Hematopoietic multipotent progenitor cell treated with erythropoietin and hydrocortisone succinate and interleukin-3 and kit ligand, for 8 days (in vitro differentiated cells): ENCODE measurements around the gene SLC12A6.

Experiments
- DNase-seq: peaks from one replicate; pipeline ENCODE4 v3.0.0-alpha.2; 2015

Gene SLC12A6

DNA sequence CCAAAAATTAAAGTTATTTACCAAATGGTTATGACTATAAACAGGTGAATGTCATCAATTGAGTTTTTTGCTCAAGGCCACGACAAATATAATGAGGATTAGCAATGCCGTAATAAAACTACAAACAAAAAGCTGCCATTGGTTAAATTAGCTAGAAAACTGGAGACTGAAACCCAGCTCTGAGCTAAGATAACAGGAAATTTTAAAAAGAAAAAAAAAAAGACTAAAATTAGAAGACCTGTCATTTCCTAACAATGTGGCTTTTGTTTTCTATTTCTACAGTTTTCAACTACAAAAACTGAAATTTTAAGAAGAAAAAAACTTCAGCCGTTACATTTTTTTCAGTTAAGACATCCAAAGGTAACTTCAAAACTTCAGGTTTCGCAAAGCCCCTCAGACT, 9.7 kb downstream of the SLC12A6 start:
- DNase-seq, result no peak

DNA sequence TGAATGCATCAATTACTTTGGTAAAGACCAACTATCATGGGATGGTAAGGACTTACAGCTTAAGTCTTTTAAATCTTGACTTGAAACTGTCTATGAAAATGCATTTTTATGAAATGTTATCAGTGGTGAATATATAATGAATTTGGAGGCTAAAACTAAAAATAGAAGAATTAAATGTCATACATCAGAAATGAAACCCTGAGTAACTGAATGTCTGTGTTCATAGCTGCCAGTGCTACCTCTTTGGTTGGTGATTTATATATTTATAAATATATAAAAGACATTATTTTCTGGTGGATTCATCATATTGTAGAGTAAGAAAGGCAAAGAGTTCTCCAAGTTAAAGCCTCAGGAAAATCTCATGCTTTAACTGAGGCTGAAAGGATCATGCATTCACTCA, 12.2 kb downstream of the SLC12A6 start:
- DNase-seq, result no peak

DNA sequence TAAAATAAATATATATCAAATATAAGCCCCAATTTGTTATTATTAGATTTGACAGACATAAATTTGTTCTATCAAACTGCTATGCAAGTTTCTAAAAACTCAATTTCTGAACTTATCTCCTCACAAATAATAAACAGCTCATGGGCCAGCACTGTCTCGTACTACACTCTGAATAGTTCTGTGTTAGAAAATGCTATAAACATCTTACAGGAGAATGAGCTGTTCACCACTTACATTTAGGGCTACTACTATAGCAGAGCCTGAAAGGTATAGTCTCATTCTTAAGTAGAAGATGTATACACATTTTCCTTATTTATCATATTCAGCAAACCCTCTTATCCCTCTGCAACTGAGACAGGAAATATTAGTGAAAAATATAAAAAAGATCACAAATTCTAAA, 12.6 kb downstream of the SLC12A6 start:
- DNase-seq, result no peak

DNA sequence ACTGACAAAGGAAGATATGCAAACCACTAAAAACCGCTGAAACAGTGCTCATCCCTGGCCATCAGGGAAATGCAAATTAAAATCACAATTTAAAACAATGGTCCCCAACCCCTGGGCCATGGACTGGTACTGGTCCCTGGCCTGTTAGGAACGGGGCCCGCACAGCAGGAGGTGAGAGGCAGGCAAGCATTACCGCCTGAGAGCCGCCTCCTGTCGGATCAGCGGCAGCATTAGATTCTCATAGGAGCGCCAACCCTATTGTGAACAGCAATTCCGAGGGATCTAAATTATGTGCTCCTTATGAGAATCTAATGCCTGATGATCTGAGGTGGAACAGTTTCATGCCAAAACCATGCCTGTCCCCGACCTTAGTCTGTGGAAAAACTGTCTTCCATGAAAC, 14.4 kb downstream of the SLC12A6 start:
- DNase-seq, result no peak

DNA sequence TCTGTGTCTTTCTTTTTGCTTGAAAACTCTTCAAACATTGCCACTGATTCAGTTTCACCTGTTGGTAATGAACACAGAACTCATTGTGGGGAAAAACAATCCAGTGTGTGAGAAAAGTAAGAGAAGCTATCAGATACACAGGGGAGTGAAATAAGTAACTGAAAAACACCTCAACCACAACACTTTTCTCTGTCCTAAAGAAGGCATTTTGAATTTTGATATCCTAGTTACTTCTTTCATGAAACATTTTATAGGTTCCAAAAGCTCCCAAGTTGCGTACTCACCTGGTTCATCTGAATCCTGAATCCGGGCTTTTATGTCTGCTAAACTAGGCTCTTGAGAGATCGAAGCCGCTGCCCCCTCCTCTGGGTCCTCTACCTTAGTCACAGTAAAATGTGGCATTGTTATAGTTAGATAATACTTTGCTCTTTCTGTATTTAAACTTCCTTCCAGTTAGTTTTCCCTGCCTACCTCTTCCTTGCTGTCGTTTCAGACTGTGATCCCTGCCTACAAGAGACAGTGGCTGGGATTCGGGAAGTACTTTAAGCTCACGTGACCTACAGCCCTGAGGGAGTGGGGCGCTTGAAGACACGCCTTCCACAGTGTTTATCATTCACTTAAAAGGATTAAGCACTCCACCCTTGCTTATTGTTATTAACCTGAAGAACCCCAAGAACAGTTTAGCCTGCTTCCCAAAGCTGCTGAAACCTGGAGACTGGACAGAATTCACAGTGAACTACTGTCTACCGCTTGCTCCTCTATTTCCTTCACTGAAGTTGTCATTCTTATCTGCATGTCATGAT, 19.1 kb downstream of the SLC12A6 start:
- peak; percentile 83 for DNase-seq

DNA sequence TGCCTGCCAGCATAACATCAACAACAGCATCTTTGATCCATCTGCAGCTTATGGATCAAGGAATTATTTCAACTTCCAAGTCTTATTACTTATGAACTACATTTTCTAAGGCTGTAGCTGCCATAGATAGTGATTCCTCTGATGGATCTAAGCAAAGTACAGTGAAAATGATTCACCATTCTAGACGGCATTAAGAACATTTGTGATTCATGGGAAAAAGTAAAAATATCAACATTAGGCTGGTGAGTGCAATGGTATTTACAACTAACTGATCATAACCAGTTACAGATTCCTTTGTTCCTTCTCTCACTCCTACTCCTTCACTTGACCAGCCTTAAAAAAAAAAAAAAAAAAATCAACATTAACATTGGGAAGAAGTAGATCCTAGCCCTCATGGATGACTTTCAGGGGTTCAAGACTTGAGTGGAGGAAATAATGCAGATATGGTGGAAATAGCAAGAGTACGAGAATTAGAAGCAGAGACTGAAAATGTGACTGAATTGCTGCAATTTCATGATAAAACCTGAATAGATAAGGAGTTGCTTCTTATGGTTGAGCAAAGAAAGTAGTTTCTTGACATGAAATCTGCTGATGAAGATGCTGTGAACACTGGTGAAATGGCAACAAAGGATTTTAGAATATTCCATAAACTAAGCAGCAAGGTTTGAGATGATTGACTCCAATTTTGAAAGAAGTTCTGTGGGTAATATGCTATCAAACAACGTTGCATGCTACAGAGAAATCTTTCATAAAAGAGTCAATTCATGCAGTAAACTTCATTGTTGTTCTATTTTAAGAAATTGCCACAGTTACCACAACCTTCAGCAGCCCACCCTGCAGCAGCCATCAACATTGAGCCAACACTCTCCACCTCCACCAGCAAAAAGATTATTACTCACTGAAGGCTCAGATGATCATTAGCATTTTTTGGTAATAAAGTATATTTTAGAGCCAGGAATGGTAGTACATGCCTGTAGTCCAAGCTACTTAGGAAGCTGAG, 22.8 kb downstream of the SLC12A6 start:
- DNase-seq, result peak; percentile 67

DNA sequence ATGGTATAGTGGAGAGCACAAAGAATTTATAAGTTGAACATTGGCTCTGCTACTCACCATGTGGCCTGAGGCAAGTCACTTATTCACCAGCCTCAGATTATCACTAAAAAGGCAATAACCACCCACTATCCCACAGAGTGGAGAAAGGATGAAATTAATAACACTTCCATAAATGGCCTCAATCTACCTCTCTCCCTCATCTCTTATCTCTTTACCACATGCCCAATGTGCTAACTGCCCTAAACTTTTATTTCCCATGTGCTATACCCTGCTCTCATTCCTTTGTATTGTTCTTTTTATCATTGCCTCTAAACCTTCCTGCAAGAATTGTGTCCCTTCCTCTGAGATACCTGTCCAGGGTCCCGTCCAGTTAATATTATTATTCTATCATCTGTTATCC, 26.0 kb downstream of the SLC12A6 start:
- peak; percentile 86 for DNase-seq

DNA sequence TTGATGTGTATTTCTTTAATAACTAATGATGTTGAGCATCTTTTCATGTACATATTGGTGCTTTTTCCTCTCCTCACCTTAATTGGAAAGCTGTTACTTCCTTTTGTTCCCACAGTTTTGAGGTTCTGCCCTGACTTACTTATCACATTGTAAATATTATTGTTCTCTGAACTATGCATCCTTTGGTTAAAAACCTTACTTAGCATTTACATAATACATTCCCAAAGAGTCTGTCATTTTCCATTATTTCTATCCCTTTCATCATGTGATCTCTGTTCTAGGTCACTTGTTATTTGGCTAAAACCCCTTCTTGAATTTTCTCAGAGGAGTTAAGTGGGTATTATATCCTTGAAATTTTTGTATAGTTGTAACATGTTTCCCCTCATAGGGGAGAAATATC, 33.0 kb downstream of the SLC12A6 start:
- no peak for DNase-seq

DNA sequence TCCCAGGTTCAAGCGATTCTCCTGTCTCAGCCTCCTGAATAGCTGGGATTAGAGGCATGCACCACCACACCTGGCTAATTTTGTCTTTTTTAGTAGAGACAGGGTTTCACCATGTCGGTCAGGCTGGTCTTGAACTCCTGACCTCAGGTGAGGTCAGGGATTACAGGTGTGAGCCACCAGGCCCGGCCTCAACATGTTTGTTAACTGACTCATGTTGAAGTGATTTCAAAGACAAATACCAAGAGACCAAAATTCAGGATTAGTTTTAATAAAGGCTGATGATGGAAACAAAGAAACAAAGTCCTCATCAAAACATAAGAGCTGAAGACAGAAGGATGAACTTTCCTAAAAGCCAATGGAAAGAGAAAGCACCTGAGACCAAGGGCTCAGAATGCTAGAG, 36.5 kb downstream of the SLC12A6 start:
- no peak for DNase-seq

DNA sequence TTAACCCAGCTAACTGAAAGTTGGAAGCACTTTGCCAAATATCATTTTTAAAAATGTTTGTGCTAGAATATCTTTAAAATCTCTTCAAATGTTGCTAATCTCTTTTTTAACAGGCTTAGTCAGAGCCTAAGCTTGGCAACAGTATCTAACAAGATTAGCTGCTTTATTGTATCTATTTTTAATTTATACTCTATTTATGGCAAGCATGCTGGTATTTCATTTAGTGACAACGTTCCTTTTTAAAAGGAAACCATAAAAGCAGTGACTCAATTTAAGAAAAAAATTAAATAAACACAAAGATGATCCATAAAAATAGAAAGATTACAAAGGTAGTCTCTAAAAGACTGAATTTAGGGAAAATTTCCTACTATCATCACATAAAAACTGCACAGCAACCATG, 40.5 kb downstream of the SLC12A6 start:
- no peak for DNase-seq

DNA sequence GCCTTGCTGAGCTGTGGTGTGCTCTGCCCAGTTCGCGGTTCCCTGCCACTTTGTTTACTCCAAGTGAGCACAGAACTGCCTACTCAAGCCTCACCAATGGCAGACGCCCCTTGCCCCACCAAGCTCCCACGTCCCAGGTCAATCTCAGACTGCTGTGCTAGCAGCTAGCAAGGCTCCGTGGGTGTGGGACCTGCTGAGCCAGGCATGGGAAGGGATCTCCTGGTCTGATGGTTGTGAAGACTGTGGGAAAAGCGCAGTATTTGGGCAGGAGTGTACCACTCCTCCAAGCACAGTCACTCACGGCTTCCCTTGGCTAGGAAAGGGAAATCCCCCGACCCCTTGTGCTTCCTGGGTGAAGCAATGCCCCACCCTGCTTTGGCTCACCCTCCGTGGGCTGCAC, 45.0 kb downstream of the SLC12A6 start:
- DNase-seq, result no peak

DNA sequence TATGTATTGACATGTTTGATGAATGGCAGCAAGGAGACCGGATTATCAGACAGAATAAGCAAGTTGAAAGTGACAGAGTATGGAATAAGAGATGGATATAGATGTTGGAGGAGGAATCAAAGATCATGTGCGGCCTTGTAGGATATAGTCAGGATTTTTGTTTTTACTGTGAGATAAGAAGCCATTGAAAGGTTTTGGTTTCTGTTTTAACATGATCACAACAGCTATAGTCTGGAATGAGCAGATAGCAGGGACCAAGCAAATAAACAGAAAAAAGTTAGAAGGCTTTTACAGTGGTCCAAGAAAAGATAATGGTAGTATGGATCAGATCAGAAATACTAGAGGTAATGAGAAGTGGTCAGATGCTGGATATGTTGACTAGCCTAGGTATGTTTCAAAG, 52.6 kb downstream of the SLC12A6 start:
- DNase-seq, result peak; percentile 55

DNA sequence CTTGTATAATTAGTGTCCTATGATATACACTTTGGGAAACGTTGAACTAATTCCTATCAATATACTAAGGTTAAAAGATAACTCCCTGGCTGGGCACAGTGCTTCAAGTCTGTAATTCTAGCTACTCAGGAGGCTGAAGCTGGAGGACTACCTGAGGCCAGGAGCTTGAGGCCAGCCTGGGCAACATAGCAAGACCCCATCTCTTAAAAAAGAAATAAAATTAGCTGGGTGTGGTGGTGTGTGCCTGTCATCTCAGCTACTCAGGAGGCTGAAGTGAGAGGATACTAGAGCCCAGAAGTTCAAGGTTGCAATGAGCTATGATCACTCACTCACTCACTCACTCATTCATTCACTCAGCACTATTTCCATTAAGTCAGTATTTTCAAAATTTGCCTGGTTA, 55.2 kb downstream of the SLC12A6 start:
- no peak for DNase-seq

DNA sequence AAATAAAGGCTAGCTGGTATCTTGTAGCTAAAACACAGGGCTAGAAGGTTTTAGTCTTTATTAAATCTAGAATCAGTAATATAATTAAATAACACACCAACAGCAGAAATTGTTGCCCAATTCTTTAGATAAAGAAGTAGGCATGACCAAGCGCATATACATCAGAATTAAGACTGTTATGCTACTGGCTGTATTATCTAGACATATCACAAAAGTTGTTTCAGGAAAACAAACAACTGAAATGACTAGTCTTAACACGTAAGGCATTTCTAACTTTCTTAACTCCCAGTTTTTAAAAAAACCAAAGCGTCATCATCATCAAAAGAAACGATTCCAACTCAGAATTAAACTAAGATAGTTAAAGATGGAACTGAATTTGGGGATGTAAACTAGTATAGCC, 57.4 kb downstream of the SLC12A6 start:
- DNase-seq, result no peak

DNA sequence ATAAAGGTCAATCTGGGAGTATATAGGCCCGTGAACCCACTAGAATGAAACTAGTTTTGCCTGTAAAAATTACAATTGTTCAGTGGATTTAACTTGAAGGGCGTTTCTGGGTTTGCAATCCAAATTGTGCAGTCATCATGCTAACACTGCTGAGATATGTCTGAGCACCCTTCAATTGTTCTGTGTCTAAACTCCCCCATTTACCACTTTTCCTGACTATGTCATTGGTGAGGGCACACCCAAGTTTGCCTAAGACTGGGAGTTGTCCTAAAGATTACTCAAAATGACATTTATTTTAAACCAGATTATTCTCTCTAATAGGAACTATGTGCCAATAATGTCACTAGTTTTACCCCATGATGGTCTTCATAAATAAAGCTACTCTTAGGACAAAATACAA, 58.2 kb downstream of the SLC12A6 start:
- no peak for DNase-seq

DNA sequence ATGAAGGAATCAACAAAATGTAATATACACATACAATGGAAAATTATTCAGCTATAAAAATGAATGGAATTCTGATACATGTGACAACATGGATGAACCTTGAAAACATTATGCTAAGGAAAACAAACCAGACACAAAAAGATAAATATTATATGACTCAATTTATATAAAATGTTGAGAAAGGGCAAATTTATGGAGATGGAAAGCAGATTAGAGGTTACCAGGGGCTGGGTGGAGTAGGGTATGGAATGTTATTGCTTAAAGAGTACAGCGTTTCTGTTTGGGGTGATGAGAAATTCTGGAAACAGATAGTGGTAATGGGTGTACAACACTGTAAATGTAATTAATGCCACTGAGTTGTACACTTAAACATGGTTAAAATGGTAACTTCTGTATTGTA, 61.9 kb downstream of the SLC12A6 start:
- DNase-seq, result no peak

DNA sequence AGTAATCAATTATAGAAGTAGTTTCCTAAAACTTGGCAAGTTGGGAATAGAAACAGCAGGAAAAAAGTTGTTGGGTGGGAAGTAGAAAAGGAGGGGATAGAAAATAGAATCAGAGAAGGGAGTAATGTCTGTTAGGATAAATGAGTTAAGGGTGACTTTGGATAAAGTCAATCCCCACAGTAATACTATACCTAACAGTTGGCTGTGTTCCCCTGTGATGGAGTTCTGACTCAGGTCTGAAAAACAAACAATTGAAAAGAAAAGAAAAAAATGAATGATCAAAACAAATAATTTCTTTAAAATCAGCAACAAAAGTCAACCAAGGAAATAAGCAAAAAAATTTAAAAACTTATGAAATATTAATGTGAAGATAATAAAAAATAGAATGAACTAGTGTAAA, 62.4 kb downstream of the SLC12A6 start:
- DNase-seq, result no peak

DNA sequence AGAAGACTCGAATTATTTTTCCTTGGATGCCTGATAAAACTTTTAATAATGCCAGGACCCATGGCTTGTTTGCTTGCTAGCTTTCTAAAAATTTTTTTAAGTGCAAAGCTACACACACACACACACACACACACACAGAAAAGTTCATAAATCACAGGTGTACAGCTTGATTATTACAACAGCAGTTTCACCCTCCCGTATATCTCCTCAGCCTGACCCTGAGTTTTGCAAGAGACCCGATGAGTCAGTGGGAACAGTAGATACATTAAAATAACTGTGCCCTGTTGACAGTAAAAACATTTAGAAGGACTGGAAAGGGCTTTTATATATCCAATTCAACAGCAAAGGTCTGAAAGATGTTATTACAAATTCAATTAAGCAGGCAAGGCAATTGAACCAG, 66.1 kb downstream of the SLC12A6 start:
- DNase-seq, result no peak

DNA sequence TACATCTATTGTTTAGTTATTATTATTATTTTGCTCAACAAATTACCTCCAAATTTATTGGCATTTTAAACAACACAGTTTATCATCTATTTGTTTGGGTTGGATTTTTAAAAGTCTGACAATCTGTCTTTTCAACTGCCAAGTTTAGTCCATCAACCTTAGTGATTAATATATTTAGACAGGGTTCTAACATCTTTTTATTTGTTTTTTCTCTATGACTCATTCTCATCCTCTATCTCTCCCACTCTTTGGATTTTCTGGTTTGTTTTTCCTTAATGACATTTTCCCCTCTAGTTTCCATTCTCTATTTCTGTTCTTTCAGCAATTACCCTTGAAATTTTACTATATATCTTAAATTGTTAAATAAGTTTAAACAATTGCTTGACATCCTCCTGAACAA, 70.8 kb downstream of the SLC12A6 start:
- no peak for DNase-seq

DNA sequence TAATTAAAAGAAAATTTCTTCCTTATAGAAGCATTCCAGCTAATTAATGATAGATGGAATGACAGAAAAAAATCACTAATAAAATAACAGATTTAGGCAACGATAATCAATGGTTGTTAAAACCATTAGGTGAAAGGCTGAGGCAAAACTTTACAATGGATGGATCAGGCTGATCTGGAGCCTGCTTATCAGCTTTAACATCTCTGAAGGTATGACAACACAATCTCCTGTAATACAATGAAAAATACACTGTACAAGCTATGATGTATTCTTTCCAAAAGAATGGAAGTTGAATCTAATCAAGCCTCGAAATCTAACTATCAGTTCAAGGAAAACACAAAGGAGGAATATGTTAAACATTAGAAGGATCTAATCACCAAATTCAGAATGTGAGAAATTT, 73.5 kb downstream of the SLC12A6 start:
- no peak for DNase-seq

DNA sequence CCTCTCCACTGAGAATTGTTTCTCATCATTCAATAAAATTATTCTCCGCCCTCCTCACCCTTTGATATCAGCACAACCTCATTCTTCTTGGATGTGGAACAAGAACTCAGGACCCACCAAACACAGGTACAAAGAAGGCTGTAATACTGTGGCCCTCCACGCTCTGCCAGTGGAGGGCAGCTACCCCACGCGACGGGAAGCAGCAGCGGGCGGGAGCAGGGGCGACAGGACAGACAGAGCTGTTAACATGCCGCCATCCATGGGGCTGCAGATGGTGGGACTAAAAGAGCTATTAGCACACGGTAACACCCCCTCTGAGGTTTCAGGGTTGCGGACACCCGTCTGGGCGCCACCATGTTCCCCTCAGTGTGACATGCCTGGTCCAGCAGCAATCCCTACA, 75.2 kb downstream of the SLC12A6 start:
- no peak for DNase-seq

DNA sequence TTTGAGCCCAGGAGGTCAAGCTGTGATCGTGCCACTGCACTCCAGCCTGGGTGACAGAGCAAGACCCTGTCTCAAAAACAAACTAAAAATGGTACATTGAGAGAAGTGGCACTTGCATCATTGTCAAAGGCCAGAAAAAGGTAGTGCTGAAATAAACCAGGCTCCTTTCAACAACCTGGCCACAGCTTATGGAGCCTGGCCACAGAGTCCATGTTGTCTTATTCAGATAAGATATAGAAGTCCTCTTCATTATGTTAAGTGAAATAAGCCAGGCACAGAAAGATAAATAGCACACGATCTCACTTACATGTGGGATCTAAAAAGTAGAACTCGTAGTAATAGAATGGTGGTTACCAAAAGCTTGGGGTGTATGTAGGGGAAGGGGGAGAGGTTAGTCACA, 78.0 kb downstream of the SLC12A6 start:
- peak; percentile 69 for DNase-seq

DNA sequence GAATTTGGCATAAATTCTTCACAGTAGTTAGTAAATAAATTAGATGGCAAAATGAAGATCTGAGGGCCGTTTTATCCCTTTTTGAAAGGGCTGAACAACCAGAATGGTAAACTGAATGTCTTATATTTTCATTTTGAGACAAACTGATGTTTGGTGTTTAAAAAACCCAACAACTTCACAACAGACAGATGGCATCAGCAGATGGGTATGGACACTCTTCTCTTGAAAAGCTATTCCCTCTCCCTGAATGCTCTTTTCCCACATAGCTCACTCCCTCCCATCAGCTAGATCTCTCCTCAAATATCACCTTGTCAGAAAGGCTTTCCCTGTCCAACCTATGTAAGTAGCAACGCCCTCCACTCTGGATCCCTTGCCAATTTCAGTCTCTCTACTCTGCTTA, 79.4 kb downstream of the SLC12A6 start:
- no peak for DNase-seq

DNA sequence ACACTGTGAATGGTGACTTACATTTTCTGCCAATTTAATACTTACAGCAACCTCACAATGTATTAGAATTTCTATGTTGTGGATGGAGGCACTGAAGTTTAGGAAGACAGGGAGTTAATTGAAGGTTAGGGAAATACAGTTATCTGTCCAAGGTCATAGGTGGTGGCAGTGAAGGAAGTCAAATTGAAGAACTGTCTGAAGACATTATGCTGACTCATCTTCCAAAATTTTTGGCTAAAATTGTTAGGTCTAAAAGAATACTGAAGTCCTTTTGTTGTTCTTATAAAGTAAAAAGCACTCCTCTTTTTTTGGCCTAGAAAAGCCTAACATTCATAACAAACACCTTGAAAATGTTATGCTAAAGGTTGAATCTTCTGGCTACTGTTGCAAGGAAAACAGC, 85.0 kb downstream of the SLC12A6 start:
- peak; percentile 27 for DNase-seq
